Measurements from ENCODE around the gene PDS5B. TPM values are rescaled to one million over a fixed set of nuclear protein-coding genes. Genes with fewer than 3 reads are reported as not detected.

Gene PDS5B
- total RNA-seq, 2 experiments from 2014 or later = 39.8 to 40.6 TPM

GRCh38 chr13:32588736-32589135, 2.5 kb downstream of the PDS5B start:
- ChIA-PET POLR2A (interaction anchor here (0.8 to 2.4 kb wide), 3 partner anchors 8 to 954 kb away, joined by 5 to 10 read pairs (median 6); partner anchors contain the start of gene N4BP2L2), CTCF (interaction anchor here (1.0 to 6.9 kb wide), 5 partner anchors 50 to 954 kb away, joined by 3 to 111 read pairs (median 41); partner anchors contain the start of gene N4BP2L2)
- H3K36me3 Mint-ChIP-seq (ENCODE audit: low read depth) = peaks cover 13% of the 10 kb centered on the region
- ATAC-seq (ENCODE audit: poor library complexity) = no peak
- H3K9me3 ChIP-seq (ENCODE audit: control insufficient read depth in 1 of 2, insufficient read depth in 1 of 2, low read length in 2 of 2) = no peaks in the 10 kb centered on the region
- H3K9me3 Mint-ChIP-seq = no peaks in the 10 kb centered on the region
- peaks cover 62% of the 10 kb centered on the region for H3K4me1 Mint-ChIP-seq (ENCODE audit: low read depth)
- H3K4me3 ChIP-seq (ENCODE audit: low read length) = no peak overlapping the region
- H3K27me3 Mint-ChIP-seq = no peaks in the 10 kb centered on the region
- peak overlapping the region; percentile 82 for H3K4me3 Mint-ChIP-seq
- peaks cover 12% of the 10 kb centered on the region for H3K4me1 ChIP-seq (ENCODE audit: insufficient read depth, low read length)
- TF ChIP-seq, protein P1, sequence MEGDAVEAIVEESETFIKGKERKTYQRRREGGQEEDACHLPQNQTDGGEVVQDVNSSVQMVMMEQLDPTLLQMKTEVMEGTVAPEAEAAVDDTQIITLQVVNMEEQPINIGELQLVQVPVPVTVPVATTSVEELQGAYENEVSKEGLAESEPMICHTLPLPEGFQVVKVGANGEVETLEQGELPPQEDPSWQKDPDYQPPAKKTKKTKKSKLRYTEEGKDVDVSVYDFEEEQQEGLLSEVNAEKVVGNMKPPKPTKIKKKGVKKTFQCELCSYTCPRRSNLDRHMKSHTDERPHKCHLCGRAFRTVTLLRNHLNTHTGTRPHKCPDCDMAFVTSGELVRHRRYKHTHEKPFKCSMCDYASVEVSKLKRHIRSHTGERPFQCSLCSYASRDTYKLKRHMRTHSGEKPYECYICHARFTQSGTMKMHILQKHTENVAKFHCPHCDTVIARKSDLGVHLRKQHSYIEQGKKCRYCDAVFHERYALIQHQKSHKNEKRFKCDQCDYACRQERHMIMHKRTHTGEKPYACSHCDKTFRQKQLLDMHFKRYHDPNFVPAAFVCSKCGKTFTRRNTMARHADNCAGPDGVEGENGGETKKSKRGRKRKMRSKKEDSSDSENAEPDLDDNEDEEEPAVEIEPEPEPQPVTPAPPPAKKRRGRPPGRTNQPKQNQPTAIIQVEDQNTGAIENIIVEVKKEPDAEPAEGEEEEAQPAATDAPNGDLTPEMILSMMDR (IDR thresholded peaks at IDR 0.05) = no peak
- no peak for DNase-seq
- peak overlapping the region; percentile 93 for H3K27ac Mint-ChIP-seq
- no peaks in the 10 kb centered on the region for H3K27me3 ChIP-seq (ENCODE audit: control insufficient read depth in 1 of 2, insufficient read depth in 2 of 2, low read length in 2 of 2)
- no peak overlapping the region for H3K27ac ChIP-seq (ENCODE audit: low read depth in 1 of 2, low read length in 2 of 2)
- intact Hi-C loops (cut with DNase I, micrococcal nuclease) = loop anchor here (5.0 to 10.0 kb wide), 4 partner anchors 161 to 1229 kb away; partner anchors contain the start of genes RFC3 (in 2 of the 2), BRCA2 (in 1 of the 2), N4BP2L1 (in 1 of the 2) and ZAR1L (in 1 of the 2)
- H3K36me3 ChIP-seq (ENCODE audit: insufficient read depth, low read length) = no peaks in the 10 kb centered on the region

DNA sequence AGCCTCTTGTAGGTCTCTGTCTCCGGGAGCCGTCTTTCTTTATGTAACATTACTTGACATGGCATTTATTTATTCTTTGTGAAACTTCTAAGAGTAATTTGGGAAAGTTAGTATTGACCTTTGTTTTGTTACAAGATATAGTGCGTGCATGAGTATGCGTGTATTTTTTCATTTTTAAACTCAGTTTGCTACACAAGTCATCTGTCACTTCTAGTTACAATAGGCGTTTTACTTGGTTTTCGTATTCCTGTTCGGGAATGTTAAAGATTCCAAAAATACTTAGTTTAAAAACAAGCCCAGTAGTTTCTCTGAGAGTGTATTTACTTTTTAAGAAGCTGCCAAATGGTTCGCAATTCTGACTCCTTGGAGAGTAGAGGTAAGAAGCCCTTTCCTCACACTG, 3.2 kb downstream of the PDS5B start:
- no peaks in the 10 kb centered on the region for H3K9me3 Mint-ChIP-seq
- Histone ChIP-seq H3K9me3 (ENCODE audit: control insufficient read depth in 1 of 2, insufficient read depth in 1 of 2, low read length in 2 of 2) (no peaks in the 10 kb centered on the region), H3K27ac (ENCODE audit: low read depth in 1 of 2, low read length in 2 of 2) (no peak overlapping the region), H3K4me3 (ENCODE audit: low read length) (no peak overlapping the region), H3K36me3 (ENCODE audit: insufficient read depth, low read length) (no peaks in the 10 kb centered on the region), H3K4me1 (ENCODE audit: insufficient read depth, low read length) (peaks cover 12% of the 10 kb centered on the region), H3K27me3 (ENCODE audit: control insufficient read depth in 1 of 2, insufficient read depth in 2 of 2, low read length in 2 of 2) (no peaks in the 10 kb centered on the region)
- intact Hi-C loops (cut with DNase I, micrococcal nuclease) = loop anchor here (5.0 to 10.0 kb wide), 4 partner anchors 162 to 1228 kb away; partner anchors contain the start of genes RFC3 (in 2 of the 2), BRCA2 (in 1 of the 2), N4BP2L1 (in 1 of the 2) and ZAR1L (in 1 of the 2)
- no peak overlapping the region for H3K27ac Mint-ChIP-seq
- no peak for DNase-seq
- peak overlapping the region; percentile 32 for H3K4me3 Mint-ChIP-seq
- no peaks in the 10 kb centered on the region for H3K27me3 Mint-ChIP-seq
- H3K4me1 Mint-ChIP-seq (ENCODE audit: low read depth) = peaks cover 69% of the 10 kb centered on the region
- CTCF ChIA-PET = interaction anchor here (0.5 to 6.9 kb wide), 2 partner anchors 31 to 50 kb away, joined by 3 to 111 read pairs; no protein-coding TSS in a partner anchor
- POLR2A ChIA-PET = interaction anchor here (0.6 kb wide), 1 partner anchor 26 kb away, joined by 3 read pairs; no protein-coding TSS in a partner anchor
- ATAC-seq (ENCODE audit: poor library complexity) = no peak
- peaks cover 13% of the 10 kb centered on the region for H3K36me3 Mint-ChIP-seq (ENCODE audit: low read depth)
- TF ChIP-seq, protein P1 (IDR thresholded peaks at IDR 0.05) = no peak

- no peak overlapping the region for H3K4me3 ChIP-seq (ENCODE audit: low read length)
- no peaks in the 10 kb centered on the region for H3K27me3 ChIP-seq (ENCODE audit: control insufficient read depth in 1 of 2, insufficient read depth in 2 of 2, low read length in 2 of 2)
- no peaks in the 10 kb centered on the region for H3K27me3 Mint-ChIP-seq
- H3K9me3 Mint-ChIP-seq = no peaks in the 10 kb centered on the region
- ChIA-PET POLR2A (interaction anchor here (0.6 to 1.2 kb wide), 2 partner anchors 25 to 49 kb away, joined by 3 read pairs; no protein-coding TSS in a partner anchor), CTCF (interaction anchor here (1.0 to 6.9 kb wide), 2 partner anchors 49 to 59 kb away, joined by 3 to 111 read pairs; no protein-coding TSS in a partner anchor)
- ATAC-seq (ENCODE audit: poor library complexity) = no peak
- H3K36me3 ChIP-seq (ENCODE audit: insufficient read depth, low read length) = no peaks in the 10 kb centered on the region
- H3K4me3 Mint-ChIP-seq = peak overlapping the region; percentile 18
- H3K4me1 ChIP-seq (ENCODE audit: insufficient read depth, low read length) = peaks cover 11% of the 10 kb centered on the region
- intact Hi-C loops (cut with DNase I, micrococcal nuclease) = loop anchor here in 1 of 2 experiments (2.0 kb wide), 1 partner anchor 947 kb away; no protein-coding TSS in a partner anchor
- H3K36me3 Mint-ChIP-seq (ENCODE audit: low read depth) = peaks cover 13% of the 10 kb centered on the region
- H3K27ac ChIP-seq (ENCODE audit: low read depth in 1 of 2, low read length in 2 of 2) = no peak overlapping the region
- TF ChIP-seq, protein P1 (IDR thresholded peaks at IDR 0.05) = no peak
- no peaks in the 10 kb centered on the region for H3K9me3 ChIP-seq (ENCODE audit: control insufficient read depth in 1 of 2, insufficient read depth in 1 of 2, low read length in 2 of 2)
- peak overlapping the region; percentile 6 for H3K27ac Mint-ChIP-seq
- DNase-seq = no peak
- H3K4me1 Mint-ChIP-seq (ENCODE audit: low read depth) = peaks cover 73% of the 10 kb centered on the region
Observed at GRCh38 chr13:32590266-32590665, 4.0 kb downstream of the PDS5B start.

All from CD4-positive, alpha-beta T cell (primary cell).